IPS-15b (cell line): ENCODE data around the gene ITGA6.
"Not testable (repeated sequence)": the region's sequence is repeated elsewhere in the genome, so short reads cannot be mapped to it uniquely, and the experiment has no call there.

Experiments used
- H3K27me3 ChIP-seq: one replicate; pipeline ENCODE4 v1.6.1; 2013; ENCODE audit warnings: low read length; ENCODE audit not compliant: control insufficient read depth, insufficient read depth
- H3K36me3 ChIP-seq: one replicate; pipeline ENCODE4 v1.6.1; 2013; ENCODE audit warnings: low read length; ENCODE audit not compliant: control insufficient read depth, insufficient read depth
- H3K4me1 ChIP-seq: one replicate; pipeline ENCODE4 v1.6.1; 2013; ENCODE audit warnings: mild to moderate bottlenecking, low read length; ENCODE audit not compliant: control insufficient read depth, insufficient read depth
- H3K4me3 ChIP-seq: one replicate; pipeline ENCODE4 v1.5.1; 2013; ENCODE audit warnings: low read depth, low read length
- H3K9ac ChIP-seq: one replicate; pipeline ENCODE4 v1.6.1; 2013; ENCODE audit warnings: low read depth, mild to moderate bottlenecking, low read length
- H3K9me3 ChIP-seq: one replicate; pipeline ENCODE4 v1.6.1; 2013; ENCODE audit warnings: mild to moderate bottlenecking, low read length; ENCODE audit not compliant: control insufficient read depth, insufficient read depth

ITGA6 gene

GRCh38 chr2:172513524-172513900 is 86.1 kb downstream of the ITGA6 start:
- H3K9ac ChIP-seq = no peak overlapping the region
- H3K4me3 ChIP-seq = no peak overlapping the region
- peaks cover 9% of the 10 kb centered on the region for H3K9me3 ChIP-seq
- no peaks in the 10 kb centered on the region for H3K36me3 ChIP-seq
- H3K4me1 ChIP-seq = no peaks in the 10 kb centered on the region
- H3K27me3 ChIP-seq = no peaks in the 10 kb centered on the region

GRCh38 chr2:172513935-172514586 is 86.7 kb downstream of the ITGA6 start:
- peaks cover 9% of the 10 kb centered on the region for H3K9me3 ChIP-seq
- no peak overlapping the region for H3K4me3 ChIP-seq
- H3K9ac ChIP-seq = no peak overlapping the region
- H3K36me3 ChIP-seq = no peaks in the 10 kb centered on the region
- H3K27me3 ChIP-seq = no peaks in the 10 kb centered on the region
- H3K4me1 ChIP-seq = no peaks in the 10 kb centered on the region

- Histone ChIP-seq H3K27me3 (no peaks in the 10 kb centered on the region), H3K9me3 (peaks cover 9% of the 10 kb centered on the region), H3K4me1 (no peaks in the 10 kb centered on the region), H3K9ac (no peak overlapping the region), H3K36me3 (no peaks in the 10 kb centered on the region), H3K4me3 (no peak overlapping the region)
These were observed 88.9 kb downstream of the ITGA6 start for GRCh38 chr2:172516299-172516698.

- H3K4me3 ChIP-seq = no peak overlapping the region
- H3K9ac ChIP-seq = no peak overlapping the region
- H3K9me3 ChIP-seq = no peaks in the 10 kb centered on the region
- no peaks in the 10 kb centered on the region for H3K27me3 ChIP-seq
- no peaks in the 10 kb centered on the region for H3K4me1 ChIP-seq
- H3K36me3 ChIP-seq = no peaks in the 10 kb centered on the region
These were observed 91.6 kb downstream of the ITGA6 start for GRCh38 chr2:172518995-172519394.

DNA sequence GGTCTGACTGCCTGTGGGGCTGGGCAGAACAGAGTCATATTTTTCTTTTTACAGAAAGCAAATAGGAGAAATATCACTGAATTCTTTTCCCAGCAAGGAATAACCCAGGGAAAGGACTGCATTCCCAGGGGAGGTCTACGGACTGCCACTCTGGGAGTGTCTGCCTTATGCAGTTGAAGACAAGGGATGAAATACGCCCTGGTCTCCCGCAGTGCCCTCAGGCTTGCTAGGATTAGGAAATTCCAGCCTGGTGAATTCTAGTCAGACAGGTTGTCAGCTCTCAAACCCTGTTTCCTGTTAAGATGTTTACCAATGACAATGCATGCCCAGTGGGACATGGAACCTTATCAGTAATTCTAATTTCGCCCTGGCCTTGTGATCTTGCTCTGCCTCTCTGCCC is 98.2 kb downstream of the ITGA6 start:
- Histone ChIP-seq H3K27me3 (no peaks in the 10 kb centered on the region), H3K4me1 (no peaks in the 10 kb centered on the region), H3K9ac (no peak overlapping the region), H3K9me3 (peaks cover 3% of the 10 kb centered on the region), H3K4me3 (no peak overlapping the region), H3K36me3 (no peaks in the 10 kb centered on the region)

- Histone ChIP-seq H3K4me1 (peaks cover 24% of the 10 kb centered on the region), H3K27me3 (no peaks in the 10 kb centered on the region), H3K9ac (no peak overlapping the region), H3K36me3 (no peaks in the 10 kb centered on the region), H3K4me3 (no peak overlapping the region), H3K9me3 (peaks cover 2% of the 10 kb centered on the region)
These were observed 103.9 kb downstream of the ITGA6 start for GRCh38 chr2:172531309-172531708.

- H3K27me3 ChIP-seq, H3K9ac ChIP-seq, H3K4me3 ChIP-seq, H3K9me3 ChIP-seq, H3K36me3 ChIP-seq: not testable (repeated sequence)
- peaks cover 24% of the 10 kb centered on the region for H3K4me1 ChIP-seq
These were observed 105.1 kb downstream of the ITGA6 start for GRCh38 chr2:172532461-172532860.

DNA sequence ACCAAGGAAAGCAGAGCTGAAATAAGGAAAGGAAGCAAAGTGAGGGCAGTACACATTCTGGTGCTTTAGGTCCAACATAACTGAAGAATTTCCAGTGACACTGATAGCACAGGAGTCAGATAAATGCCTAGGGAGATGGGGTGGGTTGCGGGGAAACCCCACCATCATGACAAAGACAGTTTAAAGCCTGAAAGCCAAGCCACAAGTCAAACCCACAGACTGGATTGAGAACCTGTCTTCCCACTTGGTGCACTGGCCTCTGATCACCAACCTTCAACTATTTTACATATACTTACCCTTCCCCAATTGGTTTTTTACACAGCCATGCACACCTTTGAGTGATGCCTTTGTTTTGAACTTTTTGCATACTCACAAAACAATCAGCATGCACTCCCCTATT is 106.3 kb downstream of the ITGA6 start:
- H3K36me3 ChIP-seq = no peaks in the 10 kb centered on the region
- H3K9ac ChIP-seq = no peak overlapping the region
- H3K4me3 ChIP-seq = no peak overlapping the region
- H3K4me1 ChIP-seq = peaks cover 24% of the 10 kb centered on the region
- no peaks in the 10 kb centered on the region for H3K9me3 ChIP-seq
- H3K27me3 ChIP-seq = no peaks in the 10 kb centered on the region

GRCh38 chr2:172535119-172535518 is 107.7 kb downstream of the ITGA6 start:
- H3K9ac ChIP-seq = no peak overlapping the region
- H3K9me3 ChIP-seq = peaks cover 3% of the 10 kb centered on the region
- peaks cover 24% of the 10 kb centered on the region for H3K4me1 ChIP-seq

GRCh38 chr2:172537851-172538250 is 110.5 kb downstream of the ITGA6 start:
- not testable (repeated sequence) for H3K9me3 ChIP-seq

More at GRCh38 chr2:172535119-172535518, 107.7 kb downstream of the ITGA6 start:
- Histone ChIP-seq H3K4me3 (no peak overlapping the region), H3K36me3 (no peaks in the 10 kb centered on the region), H3K27me3 (no peaks in the 10 kb centered on the region)

DNA sequence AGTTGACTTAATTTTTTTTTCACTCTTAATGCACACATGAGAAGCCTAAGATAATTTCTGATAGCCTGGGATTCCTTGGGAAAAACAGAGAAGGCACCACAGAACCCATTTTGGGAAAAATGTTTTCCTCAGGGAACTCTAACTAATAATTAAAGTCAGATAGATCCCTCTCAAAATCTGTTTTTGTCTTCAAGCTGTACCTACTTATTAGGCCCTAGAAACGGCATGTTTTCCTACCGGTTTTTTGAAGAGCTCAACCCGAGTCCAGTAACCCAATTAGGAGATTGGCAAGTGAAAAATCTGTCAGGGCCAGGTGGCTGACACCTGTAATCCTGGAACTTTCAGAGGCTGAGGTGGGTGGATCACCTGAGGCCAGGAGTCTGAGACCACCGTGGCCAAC is 112.4 kb downstream of the ITGA6 start:
- no peak overlapping the region for H3K9ac ChIP-seq
- peaks cover 3% of the 10 kb centered on the region for H3K9me3 ChIP-seq
- H3K36me3 ChIP-seq = no peaks in the 10 kb centered on the region
- H3K4me3 ChIP-seq = no peak overlapping the region
- no peaks in the 10 kb centered on the region for H3K27me3 ChIP-seq
- peaks cover 7% of the 10 kb centered on the region for H3K4me1 ChIP-seq

More at GRCh38 chr2:172537851-172538250, 110.5 kb downstream of the ITGA6 start:
- not testable (repeated sequence) for H3K27me3 ChIP-seq, H3K4me3 ChIP-seq, H3K9ac ChIP-seq, H3K36me3 ChIP-seq
- peaks cover 22% of the 10 kb centered on the region for H3K4me1 ChIP-seq

DNA sequence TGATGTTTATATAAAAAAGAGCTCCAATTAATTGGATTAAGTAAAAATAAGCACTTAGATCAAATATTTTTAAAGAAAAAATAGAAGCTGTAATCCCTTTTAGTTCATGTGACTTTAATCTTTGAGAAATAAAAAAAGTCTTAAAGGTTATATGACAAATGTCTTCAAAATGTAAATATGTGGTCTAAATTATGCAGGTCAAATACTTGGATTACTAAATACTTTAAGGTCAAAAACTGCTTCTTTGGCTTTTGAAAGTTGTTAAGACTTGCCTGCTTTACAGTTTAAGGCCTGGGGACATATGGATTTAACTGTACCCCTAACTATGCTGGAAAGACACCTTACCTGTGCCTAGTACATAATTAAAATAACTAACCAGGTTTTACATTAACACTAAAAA is 113.0 kb downstream of the ITGA6 start:
- peaks cover 3% of the 10 kb centered on the region for H3K4me1 ChIP-seq

More for the DNA sequence above, 113.0 kb downstream of the ITGA6 start:
- Histone ChIP-seq H3K4me3 (no peak overlapping the region), H3K36me3 (no peaks in the 10 kb centered on the region), H3K9me3 (peaks cover 3% of the 10 kb centered on the region), H3K9ac (no peak overlapping the region), H3K27me3 (no peaks in the 10 kb centered on the region)
